ENCODE results near the gene UBE2I.

DNA sequence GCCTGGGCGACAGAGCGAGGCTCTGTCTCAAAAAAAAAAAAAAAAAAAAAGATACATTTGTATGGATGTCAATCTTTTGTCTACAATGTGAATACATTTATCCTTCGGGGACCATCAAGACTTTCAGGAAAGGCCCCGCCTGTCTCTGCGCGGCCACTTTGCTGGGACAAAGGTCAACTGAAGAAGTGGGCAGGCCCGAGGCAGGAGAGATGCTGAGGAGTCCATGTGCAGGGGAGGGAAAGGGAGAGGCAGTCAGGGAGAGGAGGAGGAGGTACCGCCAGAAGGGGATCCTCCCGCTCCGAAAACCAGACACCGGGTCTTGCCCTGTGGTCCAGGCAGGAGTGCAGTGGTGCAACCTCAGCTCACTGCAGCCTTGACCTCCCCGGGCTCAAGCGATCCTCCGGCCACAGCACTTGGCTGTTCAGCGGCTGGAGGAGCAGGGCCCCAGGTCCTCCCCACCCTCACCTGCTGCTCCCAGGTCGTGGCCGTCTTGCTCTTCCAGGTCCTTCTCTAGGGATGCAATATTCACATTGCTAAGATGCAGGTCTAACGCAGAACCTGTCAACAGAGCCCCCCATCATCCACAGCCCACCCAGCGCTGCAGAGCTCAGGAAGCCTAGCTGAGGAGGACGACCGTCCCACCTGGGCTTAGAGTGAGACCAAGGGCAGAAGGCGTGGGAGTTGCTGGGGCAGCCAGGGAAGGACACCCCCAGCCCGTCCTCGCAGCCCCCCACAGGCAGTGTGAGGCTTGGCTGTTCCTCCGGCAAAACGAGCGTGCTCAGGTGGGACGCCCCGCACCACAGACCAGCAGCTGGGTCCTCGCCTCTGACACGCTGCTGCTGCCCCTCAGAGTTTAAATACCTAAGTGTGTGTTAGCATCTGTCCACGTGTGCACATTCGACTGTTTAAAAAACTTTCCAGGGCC lies 61.9 kb downstream of the UBE2I start:
- TF ChIP-seq, protein P1, sequence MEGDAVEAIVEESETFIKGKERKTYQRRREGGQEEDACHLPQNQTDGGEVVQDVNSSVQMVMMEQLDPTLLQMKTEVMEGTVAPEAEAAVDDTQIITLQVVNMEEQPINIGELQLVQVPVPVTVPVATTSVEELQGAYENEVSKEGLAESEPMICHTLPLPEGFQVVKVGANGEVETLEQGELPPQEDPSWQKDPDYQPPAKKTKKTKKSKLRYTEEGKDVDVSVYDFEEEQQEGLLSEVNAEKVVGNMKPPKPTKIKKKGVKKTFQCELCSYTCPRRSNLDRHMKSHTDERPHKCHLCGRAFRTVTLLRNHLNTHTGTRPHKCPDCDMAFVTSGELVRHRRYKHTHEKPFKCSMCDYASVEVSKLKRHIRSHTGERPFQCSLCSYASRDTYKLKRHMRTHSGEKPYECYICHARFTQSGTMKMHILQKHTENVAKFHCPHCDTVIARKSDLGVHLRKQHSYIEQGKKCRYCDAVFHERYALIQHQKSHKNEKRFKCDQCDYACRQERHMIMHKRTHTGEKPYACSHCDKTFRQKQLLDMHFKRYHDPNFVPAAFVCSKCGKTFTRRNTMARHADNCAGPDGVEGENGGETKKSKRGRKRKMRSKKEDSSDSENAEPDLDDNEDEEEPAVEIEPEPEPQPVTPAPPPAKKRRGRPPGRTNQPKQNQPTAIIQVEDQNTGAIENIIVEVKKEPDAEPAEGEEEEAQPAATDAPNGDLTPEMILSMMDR (IDR thresholded peaks at IDR 0.05) = no peak
- no peak for TF ChIP-seq POLR2A (IDR thresholded peaks at IDR 0.05)

Measured in adrenal gland (tissue), 5 donors.